WTC11 (cell line): ENCODE results near the gene KRT27. TPM values are rescaled to one million over a fixed set of nuclear protein-coding genes. Genes with fewer than 3 reads are reported as not detected.

Experiments
- ATAC-seq: fragments of 200-7000 bp; cut with Tn5 transposase; 2 replicates; pipeline ENCODE4 v1.10.0; 2021; ENCODE audit warnings: mild to moderate bottlenecking, moderate library complexity
- CTCF ChIA-PET: fragments of 300-600 bp; sonication (Branson Sonifier 250); formaldehyde crosslinking; loops from one replicate; lab custom pipeline; 2021; ENCODE audit warnings: antibody characterized with exemption; lab: Charles Lee
- POLR2A ChIA-PET: fragments of 350-600 bp; sonication (Branson Sonifier 250); formaldehyde crosslinking; loops from one replicate; lab custom pipeline; 2021; ENCODE audit warnings: antibody characterized with exemption; lab: Charles Lee
- DNase-seq: peaks from one replicate; pipeline ENCODE4 v3.0.0; 2021; ENCODE audit warnings: low spot score
- H3K27ac Mint-ChIP-seq: 2 replicates; pipeline ENCODE4 v1.8.0; 2021; ENCODE audit warnings: mixed read lengths
- H3K27me3 Mint-ChIP-seq: 2 replicates; pipeline ENCODE4 v1.8.0; 2021; ENCODE audit warnings: low read depth, mild to moderate bottlenecking, moderate library complexity, mixed read lengths
- H3K36me3 Mint-ChIP-seq: 2 replicates; pipeline ENCODE4 v1.8.0; 2021; ENCODE audit warnings: mixed read lengths
- H3K4me1 Mint-ChIP-seq: 2 replicates; pipeline ENCODE4 v1.8.0; 2022; ENCODE audit warnings: mixed read lengths
- H3K4me3 Mint-ChIP-seq: 2 replicates; pipeline ENCODE4 v1.8.0; 2021; ENCODE audit warnings: mild to moderate bottlenecking, moderate library complexity, mixed read lengths
- H3K9me3 Mint-ChIP-seq: 2 replicates; pipeline ENCODE4 v1.8.0; 2021; ENCODE audit warnings: mixed read lengths
- ATF1 ChIP-seq: sonication (generic); formaldehyde crosslinking; IDR thresholded peaks from 2 replicates; pipeline ENCODE4 v1.8.1; 2023; ENCODE audit warnings: mild to moderate bottlenecking, moderate library complexity, missing genetic modification reagents
- ATF2 ChIP-seq: sonication (generic); formaldehyde crosslinking; IDR thresholded peaks from 2 replicates; pipeline ENCODE4 v1.8.1; 2022; ENCODE audit warnings: low read depth, missing genetic modification reagents, borderline replicate concordance
- ATF3 ChIP-seq: sonication (generic); formaldehyde crosslinking; conservative IDR thresholded peaks from 2 replicates; pipeline ENCODE4 v1.8.1; 2022; ENCODE audit warnings: mild to moderate bottlenecking, missing genetic modification reagents
- GTF2I ChIP-seq: fragments of 250-450 bp; sonication (Bioruptor Pico); conservative IDR thresholded peaks from 2 replicates; pipeline ENCODE4 v1.4.0; 2021; ENCODE audit warnings: mild to moderate bottlenecking
- MLX ChIP-seq: sonication (generic); formaldehyde crosslinking; IDR thresholded peaks from 2 replicates; pipeline ENCODE4 v1.8.1; 2023; ENCODE audit warnings: mild to moderate bottlenecking, missing genetic modification reagents, moderate library complexity
- MXD4 ChIP-seq: fragments of 250-450 bp; sonication (Bioruptor Pico); IDR thresholded peaks from 2 replicates; pipeline ENCODE4 v1.8.0; 2021; ENCODE audit warnings: mild to moderate bottlenecking, moderate library complexity, borderline replicate concordance
- NFATC4 ChIP-seq: fragments of 250-450 bp; sonication (Bioruptor Pico); IDR thresholded peaks from 2 replicates; pipeline ENCODE4 v1.9.0; 2021; ENCODE audit warnings: mild to moderate bottlenecking
- NR1H2 ChIP-seq: sonication (generic); formaldehyde crosslinking; IDR thresholded peaks from 2 replicates; pipeline ENCODE4 v1.9.0; 2021; ENCODE audit warnings: mild to moderate bottlenecking, moderate library complexity, missing genetic modification reagents
- NR2C2 ChIP-seq: sonication (generic); formaldehyde crosslinking; IDR thresholded peaks from 2 replicates; pipeline ENCODE4 v1.8.0; 2022; ENCODE audit warnings: mild to moderate bottlenecking, missing genetic modification reagents
- RELA ChIP-seq: sonication (generic); formaldehyde crosslinking; IDR thresholded peaks from 2 replicates; pipeline ENCODE4 v1.8.1; 2022; ENCODE audit warnings: missing genetic modification reagents, mild to moderate bottlenecking, borderline replicate concordance
- SP1 ChIP-seq: sonication (generic); formaldehyde crosslinking; conservative IDR thresholded peaks from 2 replicates; pipeline ENCODE4 v1.8.1; 2022; ENCODE audit warnings: missing genetic modification reagents
- TCF7 ChIP-seq: sonication (generic); formaldehyde crosslinking; IDR thresholded peaks from 2 replicates; pipeline ENCODE4 v1.8.0; 2022; ENCODE audit warnings: mild to moderate bottlenecking, low read depth, missing genetic modification reagents, moderate library complexity
- ZNF121 ChIP-seq: sonication (generic); formaldehyde crosslinking; IDR thresholded peaks from 2 replicates; pipeline ENCODE4 v1.8.0; 2023; ENCODE audit warnings: missing genetic modification reagents
- ZNF219 ChIP-seq: sonication (generic); formaldehyde crosslinking; IDR thresholded peaks from 2 replicates; pipeline ENCODE4 v1.8.0; 2023; ENCODE audit warnings: missing genetic modification reagents, mild to moderate bottlenecking, borderline replicate concordance
- ZNF532 ChIP-seq: fragments of 250-450 bp; sonication (Bioruptor Pico); IDR thresholded peaks from 2 replicates; pipeline ENCODE4 v1.9.0; 2021; ENCODE audit warnings: mild to moderate bottlenecking, borderline replicate concordance
- total RNA-seq: library from RNA; stranded (reverse); gene quantifications from 3 replicates; pipeline ENCODE4 v1.2.3, GENCODE V29; 2021
- TF ChIP-seq, protein P1 (sequence below): sonication (generic); formaldehyde crosslinking; IDR thresholded peaks from 2 replicates; pipeline ENCODE4 v1.8.1; 2022; ENCODE audit warnings: missing genetic modification reagents, borderline replicate concordance
- TF ChIP-seq, protein P2 (sequence below): sonication (generic); formaldehyde crosslinking; IDR thresholded peaks from 2 replicates; pipeline ENCODE4 v1.8.1; 2023; ENCODE audit warnings: mild to moderate bottlenecking, missing genetic modification reagents, moderate library complexity
- TF ChIP-seq, protein P3 (sequence below): sonication (generic); formaldehyde crosslinking; conservative IDR thresholded peaks from 2 replicates; pipeline ENCODE4 v1.8.1; 2023; ENCODE audit warnings: mild to moderate bottlenecking, low read depth, missing genetic modification reagents, moderate library complexity
- TF ChIP-seq, protein P4 (sequence below): fragments of 250-450 bp; sonication (Bioruptor Pico); IDR thresholded peaks from 2 replicates; pipeline ENCODE4 v1.9.0; 2021; ENCODE audit warnings: moderate library complexity, mild to moderate bottlenecking, inconsistent platforms, borderline replicate concordance
- TF ChIP-seq, protein P5 (sequence below): fragments of 250-450 bp; sonication (Bioruptor Pico); IDR thresholded peaks from 2 replicates; pipeline ENCODE4 v1.8.0; 2021; ENCODE audit warnings: mild to moderate bottlenecking

KRT27 gene
- total RNA-seq, 1 experiment from 2014 or later: not detected

DNA sequence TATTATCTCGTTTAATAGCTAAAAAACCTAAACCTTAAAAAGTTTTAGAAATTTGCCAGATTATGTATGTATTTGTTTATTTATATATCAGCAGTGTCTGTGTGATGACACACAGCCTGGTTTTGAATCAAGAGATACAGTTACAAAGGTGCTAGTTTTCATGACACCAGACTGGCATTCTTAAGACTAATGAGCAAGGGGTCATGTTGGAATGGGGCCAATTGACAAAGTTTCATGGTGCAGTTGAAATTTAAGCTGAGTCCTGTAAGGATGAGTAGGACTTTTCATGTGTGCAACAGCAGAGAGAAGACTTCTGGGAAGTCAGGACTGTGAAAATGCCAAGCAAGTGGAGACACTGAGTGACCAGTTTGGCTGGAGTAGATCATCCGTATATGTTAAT is 43.2 kb upstream of the KRT27 start:
- no peak for DNase-seq
- ChIA-PET CTCF (interaction anchor here (0.6 to 0.9 kb wide), 2 partner anchors 22 to 594 kb away, joined by 3 read pairs; no protein-coding TSS in a partner anchor), POLR2A (no interaction called here)
- Mint-ChIP-seq H3K27ac (no peak overlapping the region), H3K36me3 (no peaks in the 10 kb centered on the region), H3K4me1 (no peaks in the 10 kb centered on the region), H3K27me3 (peaks cover 78% of the 10 kb centered on the region), H3K4me3 (no peak overlapping the region), H3K9me3 (peaks cover 4% of the 10 kb centered on the region; the same call in 1 of the 2 replicates)
- ATAC-seq: no peak
- TF ChIP-seq ZNF532 (CRISPR knock-in tag) (no peak), SP1 (CRISPR knock-in tag) (no peak), MXD4 (CRISPR knock-in tag) (no peak), ZNF219 (no peak), GTF2I (CRISPR knock-in tag) (no peak), ZNF121 (CRISPR knock-in tag) (no peak), NFATC4 (CRISPR knock-in tag) (no peak)
- TF ChIP-seq, protein P1, sequence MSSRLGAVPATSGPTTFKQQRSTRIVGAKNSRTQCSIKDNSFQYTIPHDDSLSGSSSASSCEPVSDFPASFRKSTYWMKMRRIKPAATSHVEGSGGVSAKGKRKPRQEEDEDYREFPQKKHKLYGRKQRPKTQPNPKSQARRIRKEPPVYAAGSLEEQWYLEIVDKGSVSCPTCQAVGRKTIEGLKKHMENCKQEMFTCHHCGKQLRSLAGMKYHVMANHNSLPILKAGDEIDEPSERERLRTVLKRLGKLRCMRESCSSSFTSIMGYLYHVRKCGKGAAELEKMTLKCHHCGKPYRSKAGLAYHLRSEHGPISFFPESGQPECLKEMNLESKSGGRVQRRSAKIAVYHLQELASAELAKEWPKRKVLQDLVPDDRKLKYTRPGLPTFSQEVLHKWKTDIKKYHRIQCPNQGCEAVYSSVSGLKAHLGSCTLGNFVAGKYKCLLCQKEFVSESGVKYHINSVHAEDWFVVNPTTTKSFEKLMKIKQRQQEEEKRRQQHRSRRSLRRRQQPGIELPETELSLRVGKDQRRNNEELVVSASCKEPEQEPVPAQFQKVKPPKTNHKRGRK: no peak
- TF ChIP-seq, protein P2, sequence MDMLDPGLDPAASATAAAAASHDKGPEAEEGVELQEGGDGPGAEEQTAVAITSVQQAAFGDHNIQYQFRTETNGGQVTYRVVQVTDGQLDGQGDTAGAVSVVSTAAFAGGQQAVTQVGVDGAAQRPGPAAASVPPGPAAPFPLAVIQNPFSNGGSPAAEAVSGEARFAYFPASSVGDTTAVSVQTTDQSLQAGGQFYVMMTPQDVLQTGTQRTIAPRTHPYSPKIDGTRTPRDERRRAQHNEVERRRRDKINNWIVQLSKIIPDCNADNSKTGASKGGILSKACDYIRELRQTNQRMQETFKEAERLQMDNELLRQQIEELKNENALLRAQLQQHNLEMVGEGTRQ (CRISPR knock-in tag): no peak
- TF ChIP-seq, protein P3, sequence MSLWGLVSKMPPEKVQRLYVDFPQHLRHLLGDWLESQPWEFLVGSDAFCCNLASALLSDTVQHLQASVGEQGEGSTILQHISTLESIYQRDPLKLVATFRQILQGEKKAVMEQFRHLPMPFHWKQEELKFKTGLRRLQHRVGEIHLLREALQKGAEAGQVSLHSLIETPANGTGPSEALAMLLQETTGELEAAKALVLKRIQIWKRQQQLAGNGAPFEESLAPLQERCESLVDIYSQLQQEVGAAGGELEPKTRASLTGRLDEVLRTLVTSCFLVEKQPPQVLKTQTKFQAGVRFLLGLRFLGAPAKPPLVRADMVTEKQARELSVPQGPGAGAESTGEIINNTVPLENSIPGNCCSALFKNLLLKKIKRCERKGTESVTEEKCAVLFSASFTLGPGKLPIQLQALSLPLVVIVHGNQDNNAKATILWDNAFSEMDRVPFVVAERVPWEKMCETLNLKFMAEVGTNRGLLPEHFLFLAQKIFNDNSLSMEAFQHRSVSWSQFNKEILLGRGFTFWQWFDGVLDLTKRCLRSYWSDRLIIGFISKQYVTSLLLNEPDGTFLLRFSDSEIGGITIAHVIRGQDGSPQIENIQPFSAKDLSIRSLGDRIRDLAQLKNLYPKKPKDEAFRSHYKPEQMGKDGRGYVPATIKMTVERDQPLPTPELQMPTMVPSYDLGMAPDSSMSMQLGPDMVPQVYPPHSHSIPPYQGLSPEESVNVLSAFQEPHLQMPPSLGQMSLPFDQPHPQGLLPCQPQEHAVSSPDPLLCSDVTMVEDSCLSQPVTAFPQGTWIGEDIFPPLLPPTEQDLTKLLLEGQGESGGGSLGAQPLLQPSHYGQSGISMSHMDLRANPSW (CRISPR knock-in tag): no peak
- TF ChIP-seq, protein P4, sequence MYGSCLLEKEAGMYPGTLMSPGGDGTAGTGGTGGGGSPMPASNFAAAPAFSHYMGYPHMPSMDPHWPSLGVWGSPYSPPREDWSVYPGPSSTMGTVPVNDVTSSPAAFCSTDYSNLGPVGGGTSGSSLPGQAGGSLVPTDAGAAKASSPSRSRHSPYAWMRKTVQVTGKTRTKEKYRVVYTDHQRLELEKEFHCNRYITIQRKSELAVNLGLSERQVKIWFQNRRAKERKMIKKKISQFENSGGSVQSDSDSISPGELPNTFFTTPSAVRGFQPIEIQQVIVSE (CRISPR knock-in tag): no peak

GRCh38 chr17:40824015-40824832 is 41.9 kb upstream of the KRT27 start:
- ChIA-PET CTCF (no interaction called here), POLR2A (no interaction called here)
- no peak for DNase-seq
- no peak overlapping the region for H3K4me3 Mint-ChIP-seq
- H3K36me3 Mint-ChIP-seq: no peaks in the 10 kb centered on the region
- no peak overlapping the region for H3K27ac Mint-ChIP-seq
- H3K4me1 Mint-ChIP-seq: peaks cover 5% of the 10 kb centered on the region; the same call in 1 of the 2 replicates
- no peaks in the 10 kb centered on the region for H3K9me3 Mint-ChIP-seq
- peaks cover 77% of the 10 kb centered on the region for H3K27me3 Mint-ChIP-seq
- no peak for ATAC-seq
- TF ChIP-seq RELA (no peak), MLX (CRISPR knock-in tag) (no peak), NR1H2 (CRISPR knock-in tag) (no peak), ATF3 (CRISPR knock-in tag) (no peak), TCF7 (CRISPR knock-in tag) (no peak), ATF1 (CRISPR knock-in tag) (no peak), ATF2 (CRISPR knock-in tag) (no peak), NR2C2 (CRISPR knock-in tag) (no peak)
- TF ChIP-seq, protein P5, sequence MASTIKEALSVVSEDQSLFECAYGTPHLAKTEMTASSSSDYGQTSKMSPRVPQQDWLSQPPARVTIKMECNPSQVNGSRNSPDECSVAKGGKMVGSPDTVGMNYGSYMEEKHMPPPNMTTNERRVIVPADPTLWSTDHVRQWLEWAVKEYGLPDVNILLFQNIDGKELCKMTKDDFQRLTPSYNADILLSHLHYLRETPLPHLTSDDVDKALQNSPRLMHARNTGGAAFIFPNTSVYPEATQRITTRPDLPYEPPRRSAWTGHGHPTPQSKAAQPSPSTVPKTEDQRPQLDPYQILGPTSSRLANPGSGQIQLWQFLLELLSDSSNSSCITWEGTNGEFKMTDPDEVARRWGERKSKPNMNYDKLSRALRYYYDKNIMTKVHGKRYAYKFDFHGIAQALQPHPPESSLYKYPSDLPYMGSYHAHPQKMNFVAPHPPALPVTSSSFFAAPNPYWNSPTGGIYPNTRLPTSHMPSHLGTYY (CRISPR knock-in tag): no peak
